NB4 (cell line): ENCODE data around the gene COL5A1.

ENCODE experiments used
- CTCF ChIP-seq: IDR thresholded peaks from one replicate; pipeline ENCODE4 v1.5.1; 2012; ENCODE audit warnings: low read depth, low read length
- POLR2A ChIP-seq: IDR thresholded peaks from 2 replicates; pipeline ENCODE4 v1.6.1; 2011; ENCODE audit warnings: mild to moderate bottlenecking; ENCODE audit not compliant: insufficient read length; ENCODE audit errors: extremely low read depth
- TF ChIP-seq, protein P1 (sequence below): IDR thresholded peaks from 2 replicates; pipeline ENCODE4 v1.6.1; 2011; ENCODE audit warnings: low read depth, low read length

DNA sequence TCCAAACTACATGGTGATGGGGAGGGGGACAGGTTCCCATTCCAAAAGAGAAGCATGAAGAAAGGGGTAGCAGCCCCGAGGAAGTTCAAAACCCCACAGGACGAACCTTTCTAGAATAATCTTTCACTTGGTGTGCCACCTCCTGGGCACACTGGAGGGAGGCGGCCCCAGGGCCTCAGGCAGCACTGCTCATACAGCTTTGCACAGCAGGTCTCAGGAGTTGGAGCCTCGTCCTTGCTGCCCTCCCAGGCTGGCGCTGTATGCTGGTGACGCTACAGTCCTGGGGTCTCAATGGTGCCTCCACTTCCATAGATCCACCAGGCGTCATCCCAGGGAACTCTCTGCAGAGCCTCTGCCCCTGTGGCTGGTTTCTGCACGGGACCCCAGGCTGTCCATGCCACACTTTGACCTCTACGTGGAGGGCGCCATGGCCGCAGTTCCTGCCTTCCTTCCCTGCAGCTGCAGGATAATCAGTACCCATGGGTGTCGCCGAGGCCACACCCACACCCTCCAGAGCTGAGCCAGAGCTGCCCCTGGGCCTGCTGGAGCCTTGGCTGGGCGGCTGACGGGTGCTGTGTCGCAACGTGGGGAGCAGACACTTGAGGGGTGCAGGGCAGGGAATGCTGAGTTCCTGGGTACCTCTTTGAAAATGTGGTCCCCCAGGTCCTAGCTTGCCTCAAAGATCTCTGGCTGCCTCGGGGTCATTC lies 95.3 kb downstream of the COL5A1 start:
- TF ChIP-seq CTCF (no peak), POLR2A (no peak)
- TF ChIP-seq, protein P1, sequence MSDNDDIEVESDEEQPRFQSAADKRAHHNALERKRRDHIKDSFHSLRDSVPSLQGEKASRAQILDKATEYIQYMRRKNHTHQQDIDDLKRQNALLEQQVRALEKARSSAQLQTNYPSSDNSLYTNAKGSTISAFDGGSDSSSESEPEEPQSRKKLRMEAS = no peak
